B cell (primary cell): Measurements from ENCODE around the gene SUCLG1. TPM values are rescaled to one million over a fixed set of nuclear protein-coding genes. Genes with fewer than 3 reads are reported as not detected.

Experiments used
- ATAC-seq: fragments of 200-7000 bp; cut with Tn5 transposase; one replicate; pipeline ENCODE4 v1.10.0; 2021; ENCODE audit warnings: low read depth, mild to moderate bottlenecking, moderate number of reproducible peaks, moderate library complexity
- CTCF ChIA-PET: fragments of 350-600 bp; sonication (Branson Sonifier 250); formaldehyde crosslinking; loops from one replicate; lab custom pipeline; 2021; ENCODE audit warnings: antibody characterized with exemption, inconsistent platforms; lab: Charles Lee
- POLR2A ChIA-PET: fragments of 350-600 bp; sonication (Branson Sonifier 250); formaldehyde crosslinking; loops from one replicate; lab custom pipeline; 2021; ENCODE audit warnings: antibody characterized with exemption; lab: Charles Lee
- DNase-seq: peaks from one replicate; pipeline ENCODE4 v3.0.0; 2013
- H2AFZ ChIP-seq: 2 replicates; pipeline ENCODE4 v1.6.1; 2012; ENCODE audit warnings: mild to moderate bottlenecking, low read depth, low read length; ENCODE audit not compliant: insufficient read depth, poor library complexity, severe bottlenecking
- H3K27ac ChIP-seq, 2 donors: 1 replicate in 1 of 2; 2 replicates in 1 of 2; pipeline ENCODE4 v1.5.1; 2012 to 2013; ENCODE audit warnings: low read length in 2 of 2, mild to moderate bottlenecking in 2 of 2, moderate library complexity in 1 of 2
- H3K27me3 ChIP-seq, 4 experiments: fragments of 200-600 bp in 1 of 4; sonication (generic) in 1 of 4; replicated peaks in 1 of 4; 1 replicate in 2 of 4; 2 replicates in 2 of 4; pipeline versions ENCODE4 v1.6.1 to v1.7.0; 2013 to 2016; ENCODE audit warnings: low read length in 3 of 4, mild to moderate bottlenecking in 2 of 4, mixed read lengths in 1 of 4, moderate library complexity in 1 of 4; ENCODE audit not compliant: insufficient read depth in 4 of 4, control insufficient read depth in 3 of 4; ENCODE audit errors: control extremely low read depth in 1 of 4
- H3K36me3 ChIP-seq, 2 experiments: replicated peaks in 1 of 2; 1 replicate in 1 of 2; 2 replicates in 1 of 2; pipeline versions ENCODE4 v1.6.1 to v1.7.1; 2013; ENCODE audit warnings: low read length in 1 of 2; ENCODE audit not compliant: insufficient read depth in 2 of 2, control insufficient read depth in 1 of 2; ENCODE audit errors: control extremely low read depth in 1 of 2, extremely low read depth in 1 of 2
- H3K4me1 ChIP-seq, 2 donors: fragments of 200-600 bp in 1 of 2; sonication (generic) in 1 of 2; 1 replicate in 1 of 2; 2 replicates in 1 of 2; pipeline versions ENCODE4 v1.5.1 to v1.6.1; 2013 to 2017; ENCODE audit warnings: low read length in 2 of 2; ENCODE audit not compliant: control insufficient read depth in 2 of 2, insufficient read depth in 2 of 2
- H3K4me2 ChIP-seq: replicated peaks from 2 replicates; pipeline ENCODE3; 2012; ENCODE audit warnings: mild to moderate bottlenecking, low read depth, low read length; ENCODE audit not compliant: poor library complexity, severe bottlenecking
- H3K4me3 ChIP-seq, 5 experiments: fragments of 200-600 bp in 1 of 5; sonication (generic) in 1 of 5; 1 replicate in 3 of 5; 2 replicates in 2 of 5; pipeline versions ENCODE4 v1.5.1 to v1.7.0; 2011 to 2016; ENCODE audit warnings: low read length in 4 of 5, mild to moderate bottlenecking in 4 of 5, low read depth in 2 of 5, control low read depth in 1 of 5, moderate library complexity in 1 of 5; ENCODE audit not compliant: insufficient read depth in 1 of 5; ENCODE audit errors: control extremely low read depth in 1 of 5, extremely low read depth in 1 of 5
- H3K79me2 ChIP-seq: fragments of 200-600 bp; sonication (generic); one replicate; pipeline ENCODE4 v1.6.0; 2016; ENCODE audit warnings: low read length; ENCODE audit not compliant: control insufficient read depth, insufficient read depth
- H3K9ac ChIP-seq: fragments of 200-600 bp; sonication (generic); 2 replicates; pipeline ENCODE4 v1.6.1; 2017; ENCODE audit warnings: mild to moderate bottlenecking, low read length, moderate library complexity
- H3K9me3 ChIP-seq, 3 donors: one replicate each; pipeline versions ENCODE4 v1.6.1 to v1.7.1; 2013; ENCODE audit warnings: low read length in 2 of 3; ENCODE audit not compliant: control insufficient read depth in 2 of 3, insufficient read depth in 1 of 3; ENCODE audit errors: control extremely low read depth in 1 of 3
- H4K20me1 ChIP-seq: 2 replicates; pipeline ENCODE4 v1.6.0; 2012; ENCODE audit warnings: mild to moderate bottlenecking, low read length; ENCODE audit not compliant: insufficient read depth, control insufficient read depth, poor library complexity, severe bottlenecking
- H3K27ac Mint-ChIP-seq: one replicate; pipeline ENCODE4 v1.8.0; 2021; ENCODE audit warnings: mixed read lengths
- H3K27me3 Mint-ChIP-seq: one replicate; pipeline ENCODE4 v1.8.0; 2021; ENCODE audit warnings: mixed read lengths
- H3K4me1 Mint-ChIP-seq: one replicate; pipeline ENCODE4 v1.8.0; 2021; ENCODE audit warnings: mixed read lengths
- H3K4me3 Mint-ChIP-seq: one replicate; pipeline ENCODE4 v1.8.0; 2021; ENCODE audit warnings: mixed read lengths
- H3K9me3 Mint-ChIP-seq: one replicate; pipeline ENCODE4 v1.8.0; 2022; ENCODE audit warnings: mixed read lengths; ENCODE audit not compliant: insufficient read depth
- CTCF ChIP-seq: fragments of 200-600 bp; IDR thresholded peaks from one replicate; pipeline ENCODE4 v1.8.0; 2022; ENCODE audit warnings: antibody characterized with exemption, mild to moderate bottlenecking
- EZH2 ChIP-seq: IDR thresholded peaks from 2 replicates; pipeline ENCODE4 v1.6.1; 2012; ENCODE audit warnings: borderline replicate concordance, low read depth, mild to moderate bottlenecking, moderate library complexity, low read length; ENCODE audit not compliant: insufficient read depth, poor library complexity, severe bottlenecking
- WGBS: methylation state at CpG from one replicate; pipeline ENCODE4 v1.1.5; 2013; ENCODE audit warnings: missing lambda C conversion rate; ENCODE audit not compliant: insufficient coverage; 5-methylcytosine and 5-hydroxymethylcytosine counted together
- intact Hi-C: fragments of 100-400 bp; cut with micrococcal nuclease; formaldehyde crosslinking; loops from one replicate; pipeline ENCODE4 v1.10.0; 2022
- polyA plus RNA-seq: library from polyadenylated mRNA; depleted of rRNA; stranded (reverse); fragments of >200 nt; gene quantifications from 2 replicates; pipeline ENCODE4 v1.2.3, GENCODE V29; 2012
- total RNA-seq, 2 donors: library from RNA; stranded (reverse); fragments of 120-200 nt in 1 of 2; gene quantifications; 1 replicate in 1 of 2; 2 replicates in 1 of 2; pipeline versions ENCODE4 v1.2.3 to v1.2.4, GENCODE V29; 2013 to 2022

The SUCLG1 gene
- total and polyA plus RNA-seq, 2 donors (not counting 1 experiment from before 2014, with no cell fraction given), result 16.1 to 31.8 TPM

DNA sequence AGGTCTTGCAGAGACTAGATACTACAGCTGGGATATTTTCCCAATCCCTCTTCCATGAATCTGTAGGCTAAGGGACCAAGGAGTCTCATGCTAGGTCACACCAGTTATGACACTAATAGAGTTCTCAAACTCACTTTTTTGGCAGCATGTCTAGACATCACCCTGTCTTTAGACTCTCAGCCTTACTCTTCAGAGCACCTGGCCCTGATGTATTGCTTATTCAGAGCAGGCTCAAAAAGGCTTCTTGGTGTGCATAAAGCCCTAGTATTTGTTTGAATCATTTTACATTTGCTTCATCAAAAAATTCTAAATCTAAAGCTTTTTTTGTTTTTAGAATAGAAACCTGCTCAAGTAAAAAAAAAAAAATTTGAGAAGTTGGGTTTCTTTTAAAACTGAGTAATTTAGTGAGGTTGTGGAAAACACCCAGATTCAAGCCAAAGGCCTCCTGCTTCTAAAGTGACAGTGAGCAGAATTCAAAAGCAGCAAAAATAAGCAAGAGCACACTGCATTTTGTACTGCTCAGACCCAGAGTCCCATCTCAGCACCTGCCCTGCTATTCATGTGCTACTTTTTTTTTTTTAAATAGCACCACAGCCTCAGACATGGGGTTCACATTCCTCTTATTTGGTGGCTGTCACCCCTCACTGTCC is 39.2 kb upstream of the SUCLG1 start:
- no peak overlapping the region for H3K27ac Mint-ChIP-seq
- TF ChIP-seq CTCF (no peak), EZH2 (no peak)
- POLR2A ChIA-PET, result no interaction called here

DNA sequence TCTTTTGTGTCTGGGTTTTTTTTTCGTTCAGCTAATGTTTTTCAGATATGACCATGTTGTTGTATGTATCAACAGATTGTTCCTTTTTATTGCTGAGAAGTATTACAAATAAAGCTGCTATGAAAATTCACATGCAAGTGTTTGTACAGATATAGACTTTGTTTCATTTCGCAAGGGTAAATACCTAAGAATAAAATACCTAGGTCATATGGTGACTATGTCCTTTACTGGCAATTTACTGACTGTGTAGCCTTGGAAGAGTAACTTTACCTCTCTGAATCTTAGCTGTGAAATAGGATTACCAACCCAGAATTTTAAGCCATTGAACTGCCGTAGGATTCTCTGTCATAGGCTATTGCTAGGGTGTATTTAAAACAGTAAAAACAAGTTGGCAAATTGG is 38.2 kb upstream of the SUCLG1 start:
- TF ChIP-seq EZH2 (no peak), CTCF (no peak)
- Histone ChIP-seq H3K9ac (no peak overlapping the region), H3K4me1 (no peaks in the 10 kb centered on the region), H2AFZ (no peak overlapping the region), H3K9me3 (no peaks in the 10 kb centered on the region), H3K27me3 (no peaks in the 10 kb centered on the region), H4K20me1 (no peaks in the 10 kb centered on the region), H3K4me3 (no peak overlapping the region), H3K79me2 (no peaks in the 10 kb centered on the region), H3K36me3 (no peaks in the 10 kb centered on the region), H3K27ac (no peak overlapping the region), H3K4me2 (no peak overlapping the region)
- no peaks in the 10 kb centered on the region for H3K9me3 Mint-ChIP-seq
- POLR2A ChIA-PET, result no interaction called here
- no peak overlapping the region for H3K4me3 Mint-ChIP-seq
- CTCF ChIA-PET, result interaction anchor here (0.7 to 2.3 kb wide), 20 partner anchors 8 to 519 kb away, joined by 3 to 37 read pairs (median 3); no protein-coding TSS in a partner anchor
- H3K27ac Mint-ChIP-seq, result no peak overlapping the region
- intact Hi-C loops, result no loop called here
- ATAC-seq (no peak), DNase-seq (no peak)
- no peaks in the 10 kb centered on the region for H3K4me1 Mint-ChIP-seq
- no CpG with 5 or more reads among the region's 3 CpGs for WGBS
- no peaks in the 10 kb centered on the region for H3K27me3 Mint-ChIP-seq

More for the DNA sequence above, 39.2 kb upstream of the SUCLG1 start:
- intact Hi-C loops, result no loop called here
- H3K4me1 Mint-ChIP-seq, result no peaks in the 10 kb centered on the region
- no peaks in the 10 kb centered on the region for H3K27me3 Mint-ChIP-seq
- no peaks in the 10 kb centered on the region for H3K27me3 ChIP-seq
- H3K27ac ChIP-seq, result no peak overlapping the region
- CTCF ChIA-PET, result interaction anchor here (0.8 to 2.3 kb wide), 15 partner anchors 9 to 448 kb away, joined by 3 to 37 read pairs (median 4); no protein-coding TSS in a partner anchor
- DNase-seq (no peak), ATAC-seq (no peak)
- H3K36me3 ChIP-seq, result no peaks in the 10 kb centered on the region
- no peak overlapping the region for H3K4me3 Mint-ChIP-seq
- no peaks in the 10 kb centered on the region for H4K20me1 ChIP-seq
- no peaks in the 10 kb centered on the region for H3K79me2 ChIP-seq
- no peak overlapping the region for H3K4me2 ChIP-seq
- no peaks in the 10 kb centered on the region for H3K4me1 ChIP-seq
- H3K9ac ChIP-seq, result no peak overlapping the region
- no peak overlapping the region for H3K4me3 ChIP-seq
- H3K9me3 Mint-ChIP-seq, result no peaks in the 10 kb centered on the region
- no peak overlapping the region for H2AFZ ChIP-seq
- H3K9me3 ChIP-seq, result no peaks in the 10 kb centered on the region
